ENCODE measurements around the gene FOSB. TPM values are rescaled to one million over a fixed set of nuclear protein-coding genes. Genes with fewer than 3 reads are reported as not detected.

The FOSB gene
- total and polyA plus RNA-seq, 2 donors (not counting 3 experiments of a cell fraction or from before 2014, with no cell fraction given) = 2.0 to 10.7 TPM

GRCh38 chr19:45498411-45499195 lies 30.8 kb downstream of the FOSB start, which contains the start of gene PPM1N:
TSS of gene PPM1N (plus strand) at chr19:45498443. CDS start at chr19:45498473, 30 bp downstream.
- no peaks in the 10 kb centered on the region for H4K20me1 ChIP-seq (replicated peaks; ENCODE audit: control insufficient read depth, extremely low read depth, insufficient read depth, low read length)
- TF ChIP-seq GATA2 (IDR thresholded peaks at IDR 0.05; ENCODE audit: insufficient read depth, insufficient read length, low read depth, low read length) = no peak
- TF ChIP-seq EZH2 (IDR thresholded peaks at IDR 0.05; ENCODE audit: borderline replicate concordance, low read depth, low read length, severe bottlenecking) = peak; percentile 41
- TF ChIP-seq POLR2A (IDR thresholded peaks at IDR 0.05; ENCODE audit: low read depth, low read length) = no peak
- TF ChIP-seq, protein P1, sequence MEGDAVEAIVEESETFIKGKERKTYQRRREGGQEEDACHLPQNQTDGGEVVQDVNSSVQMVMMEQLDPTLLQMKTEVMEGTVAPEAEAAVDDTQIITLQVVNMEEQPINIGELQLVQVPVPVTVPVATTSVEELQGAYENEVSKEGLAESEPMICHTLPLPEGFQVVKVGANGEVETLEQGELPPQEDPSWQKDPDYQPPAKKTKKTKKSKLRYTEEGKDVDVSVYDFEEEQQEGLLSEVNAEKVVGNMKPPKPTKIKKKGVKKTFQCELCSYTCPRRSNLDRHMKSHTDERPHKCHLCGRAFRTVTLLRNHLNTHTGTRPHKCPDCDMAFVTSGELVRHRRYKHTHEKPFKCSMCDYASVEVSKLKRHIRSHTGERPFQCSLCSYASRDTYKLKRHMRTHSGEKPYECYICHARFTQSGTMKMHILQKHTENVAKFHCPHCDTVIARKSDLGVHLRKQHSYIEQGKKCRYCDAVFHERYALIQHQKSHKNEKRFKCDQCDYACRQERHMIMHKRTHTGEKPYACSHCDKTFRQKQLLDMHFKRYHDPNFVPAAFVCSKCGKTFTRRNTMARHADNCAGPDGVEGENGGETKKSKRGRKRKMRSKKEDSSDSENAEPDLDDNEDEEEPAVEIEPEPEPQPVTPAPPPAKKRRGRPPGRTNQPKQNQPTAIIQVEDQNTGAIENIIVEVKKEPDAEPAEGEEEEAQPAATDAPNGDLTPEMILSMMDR (IDR thresholded peaks at IDR 0.05; ENCODE audit: extremely low read depth in 1 of 2, insufficient read depth in 1 of 2, low read depth in 1 of 2, low read length in 2 of 2) = peak; percentile 12 to 19
- TF ChIP-seq POLR2AphosphoS5 (IDR thresholded peaks at IDR 0.05; ENCODE audit: insufficient read depth, low read depth, low read length) = peak; percentile 33
- TF ChIP-seq JUN (IDR thresholded peaks at IDR 0.05; ENCODE audit: borderline replicate concordance, insufficient read depth, insufficient read length, low read depth) = no peak
- no peak for TF ChIP-seq FOS (IDR thresholded peaks at IDR 0.05; ENCODE audit: borderline replicate concordance, insufficient read depth, low read length)
- TF ChIP-seq MYC (IDR thresholded peaks at IDR 0.05; ENCODE audit: low read depth, low read length) = no peak
- TF ChIP-seq, protein P2, sequence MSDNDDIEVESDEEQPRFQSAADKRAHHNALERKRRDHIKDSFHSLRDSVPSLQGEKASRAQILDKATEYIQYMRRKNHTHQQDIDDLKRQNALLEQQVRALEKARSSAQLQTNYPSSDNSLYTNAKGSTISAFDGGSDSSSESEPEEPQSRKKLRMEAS (IDR thresholded peaks at IDR 0.05; ENCODE audit: insufficient read depth, insufficient read length) = no peak
- no peak for DNase-seq (ENCODE audit: low read depth, low spot score)
- no peaks in the 10 kb centered on the region for H3K36me3 ChIP-seq (ENCODE audit: control insufficient read depth in 2 of 2, extremely low read depth in 1 of 2, insufficient read depth in 2 of 2, low read length in 2 of 2)
- ChIA-PET POLR2A (interaction anchor here (0.6 kb wide), 1 partner anchor 272 kb away, joined by 4 read pairs; no protein-coding TSS in a partner anchor), CTCF (interaction anchor here (0.7 to 4.3 kb wide), 5 partner anchors 10 to 144 kb away, joined by 3 to 45 read pairs (median 6); no protein-coding TSS in a partner anchor)
- H3K4me3 ChIP-seq (replicated peaks in 1 of 3; ENCODE audit: insufficient read depth in 1 of 3, low read depth in 1 of 3, low read length in 3 of 3) = peak within 1 kb of the TSS in 2 of 3 experiments; percentile 19 to 30
- dilution Hi-C loops (cut with MboI; ENCODE audit: extremely low pct_ligation_motif_present, low sequenced_read_pairs) (no loop called here), intact Hi-C loops (cut with micrococcal nuclease) (no loop called here)
- no peaks in the 10 kb centered on the region for H3K9me1 ChIP-seq (replicated peaks; ENCODE audit: control insufficient read depth, extremely low read depth, insufficient read depth, low read length)
- no peaks in the 10 kb centered on the region for H3K79me2 ChIP-seq (ENCODE audit: control insufficient read depth, insufficient read depth, low read length)
- H3K9me3 ChIP-seq (replicated peaks; ENCODE audit: control insufficient read depth, insufficient read depth, low read length) = no peaks in the 10 kb centered on the region
- H3K4me1 ChIP-seq (ENCODE audit: control insufficient read depth, extremely low read depth, insufficient read depth, low read length) = peaks cover 16% of the 10 kb centered on the region
- no peak within 1 kb of the TSS for H3K9ac ChIP-seq (replicated peaks; ENCODE audit: extremely low read depth, insufficient read depth, low read length)
- H3K27ac ChIP-seq (ENCODE audit: insufficient read depth, low read depth, low read length) = no peak within 1 kb of the TSS
- peak within 1 kb of the TSS; percentile 54 for H3K4me2 ChIP-seq (ENCODE audit: insufficient read depth, low read length)
- no TSS peak for BruUV-seq (replicated peaks)
- peaks cover 8 to 16% of the 10 kb centered on the region in 2 experiments for H3K27me3 ChIP-seq (ENCODE audit: control insufficient read depth in 2 of 2, insufficient read depth in 2 of 2, low read length in 2 of 2)
- FAIRE-seq = peak; percentile 43
- H2AFZ ChIP-seq (ENCODE audit: low read depth, low read length) = peak within 1 kb of the TSS; percentile 76

Measured in endothelial cell of umbilical vein (primary cell).